ENCODE measurements around the gene LAMTOR3.

LAMTOR3 gene

DNA sequence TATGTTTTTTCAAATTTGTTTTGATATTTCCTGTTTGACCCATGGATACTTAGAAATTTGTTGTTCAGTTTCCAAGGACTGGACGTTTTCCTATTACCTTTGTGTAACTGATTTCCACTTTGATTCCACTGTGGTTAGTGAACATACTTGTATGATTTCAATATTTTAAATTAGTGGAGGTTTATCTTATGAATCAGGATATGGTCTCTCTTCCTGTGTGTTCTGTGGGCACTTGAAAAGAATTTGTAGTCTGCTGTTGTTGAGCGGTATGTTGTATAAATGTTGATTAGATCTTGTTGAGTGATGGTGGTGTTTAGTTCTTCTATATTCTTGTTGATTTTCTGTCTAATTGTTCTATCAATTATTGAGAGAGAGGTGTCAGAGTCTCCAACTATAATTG lies 21.2 kb upstream of the LAMTOR3 start:
- DNase-seq (ENCODE audit: low read depth): no peak
- TF ChIP-seq, protein P1, sequence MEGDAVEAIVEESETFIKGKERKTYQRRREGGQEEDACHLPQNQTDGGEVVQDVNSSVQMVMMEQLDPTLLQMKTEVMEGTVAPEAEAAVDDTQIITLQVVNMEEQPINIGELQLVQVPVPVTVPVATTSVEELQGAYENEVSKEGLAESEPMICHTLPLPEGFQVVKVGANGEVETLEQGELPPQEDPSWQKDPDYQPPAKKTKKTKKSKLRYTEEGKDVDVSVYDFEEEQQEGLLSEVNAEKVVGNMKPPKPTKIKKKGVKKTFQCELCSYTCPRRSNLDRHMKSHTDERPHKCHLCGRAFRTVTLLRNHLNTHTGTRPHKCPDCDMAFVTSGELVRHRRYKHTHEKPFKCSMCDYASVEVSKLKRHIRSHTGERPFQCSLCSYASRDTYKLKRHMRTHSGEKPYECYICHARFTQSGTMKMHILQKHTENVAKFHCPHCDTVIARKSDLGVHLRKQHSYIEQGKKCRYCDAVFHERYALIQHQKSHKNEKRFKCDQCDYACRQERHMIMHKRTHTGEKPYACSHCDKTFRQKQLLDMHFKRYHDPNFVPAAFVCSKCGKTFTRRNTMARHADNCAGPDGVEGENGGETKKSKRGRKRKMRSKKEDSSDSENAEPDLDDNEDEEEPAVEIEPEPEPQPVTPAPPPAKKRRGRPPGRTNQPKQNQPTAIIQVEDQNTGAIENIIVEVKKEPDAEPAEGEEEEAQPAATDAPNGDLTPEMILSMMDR (conservative IDR thresholded peaks at IDR 0.05; ENCODE audit: low read depth, low read length): no peak
- H3K4me3 ChIP-seq (ENCODE audit: low read length): no peak overlapping the region

DNA sequence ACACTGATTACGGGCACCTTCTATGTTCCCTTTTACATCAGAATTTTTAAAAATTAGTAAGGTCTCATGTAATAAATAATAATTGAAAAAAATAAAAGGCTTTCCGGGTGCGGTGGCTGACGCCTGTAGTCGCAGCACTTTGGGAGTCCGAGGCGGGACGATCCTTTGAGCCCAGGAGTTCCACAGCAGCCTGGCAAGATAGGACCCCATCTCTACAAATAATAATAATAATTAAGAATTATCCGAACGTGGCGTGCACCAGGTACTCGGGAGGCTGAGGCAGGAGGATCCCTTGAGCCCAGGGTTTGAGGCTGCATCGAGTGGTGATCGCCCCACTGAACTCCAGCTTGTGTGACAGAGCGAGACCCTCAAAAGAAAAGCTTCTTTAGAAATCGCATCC lies 771 bp upstream of the LAMTOR3 start:
- peak overlapping the region; percentile 93 for H3K4me3 ChIP-seq (ENCODE audit: low read length)
- TF ChIP-seq, protein P1 (conservative IDR thresholded peaks at IDR 0.05; ENCODE audit: low read depth, low read length): no peak
- no peak for DNase-seq (ENCODE audit: low read depth)

DNA sequence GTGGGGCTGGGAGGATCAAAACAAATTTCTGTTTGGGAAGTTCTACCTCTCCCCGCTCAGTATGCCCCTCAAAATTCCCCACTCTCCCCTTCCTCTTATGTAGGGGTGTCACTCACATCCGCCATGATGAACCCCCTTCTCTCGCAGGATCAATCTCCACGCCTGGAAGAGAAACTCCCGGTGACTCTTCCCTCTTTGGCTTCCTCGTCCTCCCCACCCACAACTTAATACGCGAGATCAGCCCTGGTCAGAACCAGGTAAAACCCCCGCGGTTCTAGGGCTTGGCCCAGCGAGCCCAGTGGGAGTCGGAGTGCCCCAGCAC lies 427 bp downstream of the LAMTOR3 start:
- peak overlapping the region; percentile 93 for H3K4me3 ChIP-seq (ENCODE audit: low read length)
- DNase-seq (ENCODE audit: low read depth): no peak
- TF ChIP-seq, protein P1 (conservative IDR thresholded peaks at IDR 0.05; ENCODE audit: low read depth, low read length): no peak

DNA sequence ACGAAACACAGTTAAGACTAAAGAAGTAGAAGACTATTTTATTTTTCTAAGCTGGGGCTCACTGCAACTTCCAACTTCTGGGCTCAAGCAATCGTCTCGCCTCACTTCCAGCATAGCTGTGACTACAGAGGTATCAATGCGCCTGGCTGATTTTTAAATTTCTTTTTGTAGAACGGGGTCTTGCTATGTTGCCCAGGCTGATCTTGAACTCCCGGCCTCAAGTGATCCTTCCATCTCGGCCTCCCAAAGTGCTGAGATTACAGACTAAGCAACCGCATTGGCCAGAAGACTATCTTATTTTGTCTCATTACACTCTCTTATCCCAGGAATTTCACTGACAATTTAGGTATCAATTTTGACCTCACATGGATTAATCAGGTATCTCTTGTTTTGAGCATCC lies 1.2 kb downstream of the LAMTOR3 start:
- DNase-seq (ENCODE audit: low read depth): no peak
- H3K4me3 ChIP-seq (ENCODE audit: low read length): peak overlapping the region; percentile 93
- TF ChIP-seq, protein P1 (conservative IDR thresholded peaks at IDR 0.05; ENCODE audit: low read depth, low read length): no peak

DNA sequence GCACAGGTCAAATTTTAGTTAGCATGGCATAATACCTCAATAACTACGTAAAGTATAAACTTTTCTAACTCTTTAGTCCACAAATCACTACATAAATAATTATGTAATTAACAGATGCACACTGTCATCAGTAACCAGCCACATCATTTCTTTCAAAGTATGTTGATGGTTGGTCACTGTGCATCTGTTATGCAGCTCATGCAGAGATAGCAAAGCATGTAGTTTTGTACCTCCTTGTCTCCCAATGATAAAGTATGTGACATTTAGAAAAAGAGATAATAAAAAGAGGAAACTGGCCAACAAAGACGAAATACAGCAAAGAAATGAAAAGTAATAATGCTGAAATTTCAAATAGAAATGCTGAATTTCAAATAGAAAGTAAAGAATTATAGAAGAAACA lies 2.9 kb downstream of the LAMTOR3 start:
- DNase-seq (ENCODE audit: low read depth): no peak
- TF ChIP-seq, protein P1 (conservative IDR thresholded peaks at IDR 0.05; ENCODE audit: low read depth, low read length): no peak
- no peak overlapping the region for H3K4me3 ChIP-seq (ENCODE audit: low read length)

DNA sequence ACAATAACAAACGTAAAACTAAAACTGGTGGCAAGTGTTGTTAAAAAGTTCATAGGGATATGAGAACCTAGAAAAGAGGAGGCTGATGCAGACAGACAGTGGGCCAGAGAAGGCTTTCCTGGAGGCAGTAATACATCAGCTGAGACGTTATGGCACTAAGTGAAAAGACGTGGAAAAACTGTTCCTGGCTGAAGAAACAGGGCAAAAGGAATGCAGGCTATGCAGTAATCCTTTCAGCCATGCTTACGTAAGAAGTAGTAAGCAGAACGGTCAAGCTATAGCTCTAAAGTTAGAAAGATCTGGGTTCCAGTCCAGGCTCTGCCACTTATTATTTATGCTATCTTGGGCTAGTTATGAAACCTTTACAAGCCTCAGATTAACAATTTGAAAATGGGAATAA lies 6.4 kb downstream of the LAMTOR3 start:
- TF ChIP-seq, protein P1 (conservative IDR thresholded peaks at IDR 0.05; ENCODE audit: low read depth, low read length): no peak
- DNase-seq (ENCODE audit: low read depth): peak; percentile 88
- no peak overlapping the region for H3K4me3 ChIP-seq (ENCODE audit: low read length)

DNA sequence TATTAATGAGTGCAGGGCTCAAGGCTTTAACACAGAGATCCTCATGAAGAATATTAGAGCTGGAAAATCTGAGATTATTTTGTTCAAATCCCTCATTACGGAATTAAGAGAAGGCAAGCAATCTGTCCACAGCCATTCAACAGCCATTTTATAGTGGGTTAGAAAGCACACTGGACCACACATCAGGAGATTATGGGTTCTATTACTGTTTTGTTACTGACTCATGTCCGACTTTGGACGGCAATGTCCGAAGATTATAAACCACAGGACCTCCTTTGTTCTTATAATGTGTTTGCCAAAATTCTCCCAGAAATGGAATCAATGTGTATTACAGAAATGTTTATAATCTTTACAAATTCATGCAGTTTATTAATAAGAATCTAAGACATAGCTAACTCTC lies 8.1 kb downstream of the LAMTOR3 start:
- no peak overlapping the region for H3K4me3 ChIP-seq (ENCODE audit: low read length)
- DNase-seq (ENCODE audit: low read depth): peak; percentile 76
- TF ChIP-seq, protein P1 (conservative IDR thresholded peaks at IDR 0.05; ENCODE audit: low read depth, low read length): no peak

Data from retinal pigment epithelial cell (primary cell).